Bladder microvascular endothelial cell (primary cell): ENCODE measurements around the gene TEX44. TPM values are rescaled to one million over a fixed set of nuclear protein-coding genes. Genes with fewer than 3 reads are reported as not detected.

Experiments used
- total RNA-seq: library from RNA; depleted of rRNA; stranded (reverse); fragments of >200 nt; gene quantifications from 2 replicates; pipeline ENCODE4 v1.2.3, GENCODE V29; 2014

The TEX44 gene
- not detected in 2 replicates for total RNA-seq

DNA sequence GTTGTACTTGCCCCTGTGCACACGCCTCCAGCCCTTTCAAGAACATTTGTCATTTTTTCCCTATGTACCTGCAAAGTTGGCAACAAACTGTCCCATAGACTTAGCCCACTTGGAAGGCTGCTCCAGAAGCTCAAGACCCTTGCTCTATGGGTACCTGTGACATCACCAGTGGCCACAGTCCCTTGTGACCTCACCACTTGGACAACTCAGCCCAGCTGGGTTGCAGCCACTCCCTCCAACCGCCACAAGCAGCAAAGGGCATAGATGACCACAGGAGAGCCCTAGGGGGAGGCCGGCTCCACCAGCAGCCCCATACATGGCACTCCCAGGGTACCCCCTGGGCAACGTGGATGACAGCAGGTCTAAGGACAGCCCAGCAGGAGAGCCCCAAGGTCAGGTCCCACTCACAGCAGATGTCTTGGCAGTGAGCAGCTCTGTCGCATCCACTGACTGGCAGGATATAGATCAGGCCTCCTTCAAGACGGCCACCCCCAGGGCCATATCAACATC, at the start of gene TEX44:
Gene TEX44, plus strand, starts transcription at position 229 of the 510 bp plus-strand sequence. Its CDS starts 88 bp downstream, at position 317.

Other genes with a start within 250 kb of the TEX44 start
- gene B3GNT7, start 197.2 kb upstream of the TEX44 start, total RNA-seq: under 0.01 and 5.9 TPM in 2 replicates
- 108 and 318 TPM in 2 replicates for gene NCL, start 128.4 kb upstream of the TEX44 start, total RNA-seq
- gene NMUR1, start 62.4 kb upstream of the TEX44 start, total RNA-seq: not detected in 2 replicates
- gene PTMA, start 115.7 kb downstream of the TEX44 start, total RNA-seq: 903 and 1,986 TPM in 2 replicates
- gene PDE6D, start 188.4 kb downstream of the TEX44 start, total RNA-seq: 16.4 and 21.0 TPM in 2 replicates
- gene COPS7B, start 193.6 kb downstream of the TEX44 start, total RNA-seq: 8.3 and 26.3 TPM in 2 replicates